ENCODE data around the gene GRIN2C. TPM values are rescaled to one million over a fixed set of nuclear protein-coding genes. Genes with fewer than 3 reads are reported as not detected.

The GRIN2C gene
- total and polyA plus RNA-seq, 2 of the 4 experiments (the other 2 are of a cell fraction): 0.22 TPM; not detected in 1

DNA sequence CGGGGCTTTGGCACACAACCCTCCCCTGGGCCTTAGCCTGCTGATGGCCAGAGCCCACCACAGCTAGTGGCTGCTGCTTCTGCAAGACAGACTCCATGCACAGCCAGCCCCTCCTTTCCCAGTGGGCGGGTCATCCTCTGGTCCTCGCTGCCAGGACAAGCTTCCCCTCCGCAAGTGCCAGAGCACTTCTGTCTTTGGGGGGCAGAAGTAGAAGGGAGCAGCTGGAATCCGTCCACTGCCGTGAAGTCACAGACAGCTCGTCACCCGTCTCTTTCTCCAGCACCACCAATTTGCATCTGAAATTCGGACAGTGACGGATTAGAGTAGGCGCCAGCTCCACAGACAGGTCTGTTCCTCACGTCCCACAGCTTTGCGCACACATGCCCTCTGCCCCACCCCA is 52.2 kb downstream of the GRIN2C start:
- no peak overlapping the region for H3K4me2 ChIP-seq (ENCODE audit: low read depth, low read length)
- ATAC-seq (ENCODE audit: low read depth) (no peak), DNase-seq (no peak)
- no peak for TF ChIP-seq CEBPB (IDR thresholded peaks at IDR 0.05; ENCODE audit: low read depth, low read length)
- TF ChIP-seq RCOR1 (IDR thresholded peaks at IDR 0.05; ENCODE audit: insufficient replicate concordance, low read length): no peak
- TF ChIP-seq NFE2L2 (IDR thresholded peaks at IDR 0.05; ENCODE audit: low read depth, low read length): no peak
- no peak for TF ChIP-seq CHD1 (IDR thresholded peaks at IDR 0.05; ENCODE audit: low read depth, low read length)
- TF ChIP-seq MAFK (IDR thresholded peaks at IDR 0.05; ENCODE audit: low read depth, low read length): no peak
- TF ChIP-seq RAD21 (IDR thresholded peaks at IDR 0.05; ENCODE audit: low read length): no peak
- no peak for TF ChIP-seq RFX5 (IDR thresholded peaks at IDR 0.05; ENCODE audit: low read depth, low read length)
- TF ChIP-seq POLR2A (IDR thresholded peaks at IDR 0.05; ENCODE audit: low read depth, low read length): no peak
- no peak for TF ChIP-seq MAZ (IDR thresholded peaks at IDR 0.05; ENCODE audit: borderline replicate concordance, low read depth, low read length)
- TF ChIP-seq FOS (IDR thresholded peaks at IDR 0.05; ENCODE audit: low read depth, low read length): no peak
- no peak for TF ChIP-seq SMC3 (IDR thresholded peaks at IDR 0.05; ENCODE audit: low read depth, low read length)
- TF ChIP-seq MXI1 (IDR thresholded peaks at IDR 0.05; ENCODE audit: borderline replicate concordance, low read depth, low read length): no peak
- TF ChIP-seq, protein P1, sequence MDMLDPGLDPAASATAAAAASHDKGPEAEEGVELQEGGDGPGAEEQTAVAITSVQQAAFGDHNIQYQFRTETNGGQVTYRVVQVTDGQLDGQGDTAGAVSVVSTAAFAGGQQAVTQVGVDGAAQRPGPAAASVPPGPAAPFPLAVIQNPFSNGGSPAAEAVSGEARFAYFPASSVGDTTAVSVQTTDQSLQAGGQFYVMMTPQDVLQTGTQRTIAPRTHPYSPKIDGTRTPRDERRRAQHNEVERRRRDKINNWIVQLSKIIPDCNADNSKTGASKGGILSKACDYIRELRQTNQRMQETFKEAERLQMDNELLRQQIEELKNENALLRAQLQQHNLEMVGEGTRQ (IDR thresholded peaks at IDR 0.05; ENCODE audit: low read depth, low read length): no peak
- TF ChIP-seq, protein P2, sequence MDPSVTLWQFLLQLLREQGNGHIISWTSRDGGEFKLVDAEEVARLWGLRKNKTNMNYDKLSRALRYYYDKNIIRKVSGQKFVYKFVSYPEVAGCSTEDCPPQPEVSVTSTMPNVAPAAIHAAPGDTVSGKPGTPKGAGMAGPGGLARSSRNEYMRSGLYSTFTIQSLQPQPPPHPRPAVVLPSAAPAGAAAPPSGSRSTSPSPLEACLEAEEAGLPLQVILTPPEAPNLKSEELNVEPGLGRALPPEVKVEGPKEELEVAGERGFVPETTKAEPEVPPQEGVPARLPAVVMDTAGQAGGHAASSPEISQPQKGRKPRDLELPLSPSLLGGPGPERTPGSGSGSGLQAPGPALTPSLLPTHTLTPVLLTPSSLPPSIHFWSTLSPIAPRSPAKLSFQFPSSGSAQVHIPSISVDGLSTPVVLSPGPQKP (IDR thresholded peaks at IDR 0.05; ENCODE audit: borderline replicate concordance, low read depth, low read length): no peak
- no peak overlapping the region for H2AFZ ChIP-seq (replicated peaks; ENCODE audit: low read length, poor library complexity)
- H3K9me3 ChIP-seq (ENCODE audit: control insufficient read depth, insufficient read depth, low read length): no peaks in the 10 kb centered on the region
- H2BK5ac ChIP-seq (ENCODE audit: low read depth, low read length, poor library complexity, severe bottlenecking): no peak overlapping the region
- no peak overlapping the region for H3K4ac ChIP-seq (ENCODE audit: low read depth, low read length)
- H3K4me1 ChIP-seq (ENCODE audit: control insufficient read depth, insufficient read depth, low read length): no peaks in the 10 kb centered on the region
- H4K5ac ChIP-seq (ENCODE audit: low read depth, low read length): no peak overlapping the region
- H3K4me3 ChIP-seq (ENCODE audit: insufficient read depth, low read depth, low read length): no peak overlapping the region
- POLR2A ChIA-PET (ENCODE audit: unreplicated experiment): no interaction called here
- H3K27ac ChIP-seq (ENCODE audit: insufficient read depth, low read length): no peak overlapping the region
- no peaks in the 10 kb centered on the region; the same call in 1 of the 2 replicates for H4K20me1 ChIP-seq (ENCODE audit: insufficient read depth, low read length)
- H4K91ac ChIP-seq (ENCODE audit: insufficient read depth, low read depth, low read length): no peak overlapping the region
- no peak overlapping the region for H3K9ac ChIP-seq (ENCODE audit: low read depth, low read length)
- no TSS peak for BruUV-seq (replicated peaks)
- H2BK120ac ChIP-seq (ENCODE audit: low read depth, low read length): no peak overlapping the region
- in situ Hi-C loops (cut with MboI; ENCODE audit: low sequenced_read_pairs) (no loop called here), intact Hi-C loops (cut with micrococcal nuclease) (no loop called here), dilution Hi-C loops (cut with HindIII; ENCODE audit: low sequenced_read_pairs, unreplicated experiment) (no loop called here)
- no peaks in the 10 kb centered on the region for H3K79me1 ChIP-seq (ENCODE audit: low read depth in 1 of 2, low read length in 2 of 2)
- H2AK9ac ChIP-seq (replicated peaks; ENCODE audit: low read depth, low read length, poor library complexity): no peak overlapping the region
- WGBS, 2 experiments (ENCODE audit: extremely low coverage in 2 of 2, insufficient read length in 1 of 2): 53% methylated on average over 6 of the region's 13 CpGs; no CpG with 5 or more reads in 1 of the 2 experiments
- H3K36me3 ChIP-seq (ENCODE audit: control insufficient read depth, insufficient read depth, low read length): peaks cover 6% of the 10 kb centered on the region
- H2BK15ac ChIP-seq (ENCODE audit: low read depth, low read length): no peak overlapping the region
- no peak overlapping the region for H3K18ac ChIP-seq (ENCODE audit: low read depth, low read length)
- no peak overlapping the region for H3K14ac ChIP-seq (replicated peaks; ENCODE audit: low read depth, low read length)
- no peak overlapping the region for H3K23ac ChIP-seq (ENCODE audit: low read depth, low read length)
- no peak overlapping the region for H2AK5ac ChIP-seq (ENCODE audit: low read depth, low read length)
- H3K56ac ChIP-seq (ENCODE audit: extremely low read depth, insufficient read depth, low read length): no peak overlapping the region
- H3K27me3 ChIP-seq (ENCODE audit: control insufficient read depth, insufficient read depth, low read length): no peaks in the 10 kb centered on the region
- H3K9me1 ChIP-seq (ENCODE audit: insufficient read depth, low read length): 0 out of 2 replicates have a peak, but pooled peaks cover 2% of the 10 kb centered on the region
- no peak overlapping the region for H2BK20ac ChIP-seq (ENCODE audit: low read depth, low read length)
- CTCF ChIA-PET: no interaction called here
- no peak overlapping the region for H4K8ac ChIP-seq (ENCODE audit: low read depth in 2 of 2, low read length in 2 of 2)

All from IMR-90 (cell line).